DMS 273 (cell line): ENCODE measurements around the gene MYLK4.

Experiments
- DNase-seq: peaks from one replicate; lab custom pipeline; 2025; ENCODE audit not compliant: unreplicated experiment; lab: John Stamatoyannopoulos, UW

MYLK4 gene

DNA sequence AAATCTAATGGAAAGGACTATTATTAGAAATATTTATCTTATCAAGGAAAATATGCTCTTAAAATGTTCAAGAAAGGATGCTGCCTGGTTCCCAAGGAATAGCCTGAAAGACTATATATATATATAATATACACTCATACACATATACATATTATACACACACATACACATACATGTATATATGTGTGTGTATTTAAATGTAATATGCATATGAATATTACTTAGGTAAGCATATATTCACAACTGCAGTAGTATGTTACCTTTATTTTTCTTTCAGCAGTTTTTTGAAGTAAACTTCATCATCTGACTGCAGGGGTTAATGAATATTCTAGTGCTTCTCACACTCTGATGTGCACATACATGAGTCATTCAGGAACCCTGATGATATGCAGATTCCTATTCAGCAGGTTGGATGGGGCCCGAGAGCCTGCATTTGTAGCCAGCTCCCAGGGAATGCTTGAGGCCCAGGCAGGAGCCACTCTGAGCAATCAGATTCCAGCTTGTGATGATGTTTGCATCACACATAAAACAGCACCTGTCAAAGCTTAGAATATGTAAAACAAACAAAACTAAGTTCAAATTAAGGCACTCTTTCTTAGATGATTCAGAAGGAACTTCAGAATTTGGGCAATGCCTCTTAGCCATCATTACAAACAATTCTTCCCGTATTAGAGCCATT lies 16.1 kb downstream of the MYLK4 start:
- DNase-seq = no peak

DNA sequence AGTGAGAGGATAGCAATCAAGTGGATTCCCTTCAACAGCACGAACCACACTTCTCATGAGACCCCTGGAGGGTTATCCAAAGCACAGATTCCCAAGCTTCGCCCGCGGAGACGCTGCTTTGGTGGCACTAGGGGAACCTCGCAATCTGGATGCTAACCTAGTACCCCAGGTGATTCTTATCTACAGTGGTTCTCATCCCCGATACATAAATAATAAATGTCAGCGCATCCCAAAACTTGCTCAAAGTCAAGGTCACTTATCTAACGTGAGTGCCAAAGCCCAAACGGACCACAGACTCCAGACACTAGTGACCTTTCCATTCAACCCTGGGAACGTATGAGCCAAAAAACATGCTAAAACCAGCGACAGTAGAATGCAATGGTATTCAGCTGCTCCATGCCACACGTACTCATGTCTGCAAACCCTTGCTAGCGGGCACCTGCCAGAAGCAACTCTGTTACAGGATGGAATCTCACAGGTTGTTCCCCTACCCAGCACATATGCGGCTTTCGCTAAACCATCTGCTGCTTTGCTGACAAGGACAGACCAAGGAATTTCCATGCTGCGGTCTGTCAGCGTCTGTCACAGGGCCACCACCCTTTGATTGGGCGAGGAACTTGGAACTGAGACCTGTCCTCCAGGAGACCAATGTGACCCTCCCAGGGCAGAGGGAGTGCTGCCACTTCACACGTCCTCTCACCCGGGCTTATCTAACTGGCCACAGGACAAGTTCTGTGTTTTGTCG lies 16.8 kb downstream of the MYLK4 start:
- DNase-seq = no peak

DNA sequence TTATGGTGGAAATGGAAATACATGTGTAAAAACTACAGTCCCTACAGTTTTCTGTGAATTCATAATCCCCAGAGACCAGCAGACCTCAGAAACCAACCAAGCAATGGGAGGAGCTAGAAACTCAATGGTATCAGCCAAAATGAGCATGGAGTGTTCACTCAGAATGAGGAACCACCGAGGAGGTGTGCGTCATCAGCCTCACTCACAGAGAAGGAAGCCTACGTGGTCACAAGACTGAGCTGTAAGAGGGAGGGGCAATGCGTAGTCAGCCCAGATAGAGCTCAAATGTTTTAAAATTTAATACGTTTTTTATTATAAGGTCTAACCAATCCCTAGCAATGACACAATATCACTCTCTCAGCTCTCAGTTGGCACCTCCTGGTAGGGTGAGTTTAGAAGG lies 17.4 kb downstream of the MYLK4 start:
- DNase-seq = no peak

DNA sequence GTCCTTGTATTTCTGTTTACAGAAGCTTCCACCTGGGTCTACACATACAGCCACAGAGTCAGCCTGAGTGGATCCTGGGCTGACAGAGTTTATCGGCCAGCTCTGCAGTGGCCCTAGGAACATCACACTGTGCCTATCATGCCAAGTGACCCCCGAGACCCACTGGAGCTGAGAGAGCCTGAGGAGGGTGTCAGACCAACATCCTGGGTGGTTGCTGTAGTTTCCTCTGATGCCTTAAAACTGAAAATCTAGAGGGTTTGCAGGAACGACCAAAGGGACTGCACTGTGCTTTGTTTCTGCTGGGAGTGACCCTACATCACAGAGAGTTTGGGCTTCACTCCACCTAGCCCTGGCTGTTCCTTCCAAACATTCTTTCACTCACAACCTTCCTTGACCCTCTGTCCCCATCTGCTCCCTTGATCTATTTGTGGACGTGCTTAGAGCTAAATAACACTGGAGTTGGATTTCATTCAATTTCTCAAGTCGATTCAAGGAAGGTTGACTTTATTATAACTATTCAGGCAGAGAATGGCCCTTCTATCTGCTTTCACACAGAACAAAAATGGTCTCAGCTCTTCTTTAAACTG lies 18.1 kb downstream of the MYLK4 start:
- DNase-seq = peak; percentile 29

DNA sequence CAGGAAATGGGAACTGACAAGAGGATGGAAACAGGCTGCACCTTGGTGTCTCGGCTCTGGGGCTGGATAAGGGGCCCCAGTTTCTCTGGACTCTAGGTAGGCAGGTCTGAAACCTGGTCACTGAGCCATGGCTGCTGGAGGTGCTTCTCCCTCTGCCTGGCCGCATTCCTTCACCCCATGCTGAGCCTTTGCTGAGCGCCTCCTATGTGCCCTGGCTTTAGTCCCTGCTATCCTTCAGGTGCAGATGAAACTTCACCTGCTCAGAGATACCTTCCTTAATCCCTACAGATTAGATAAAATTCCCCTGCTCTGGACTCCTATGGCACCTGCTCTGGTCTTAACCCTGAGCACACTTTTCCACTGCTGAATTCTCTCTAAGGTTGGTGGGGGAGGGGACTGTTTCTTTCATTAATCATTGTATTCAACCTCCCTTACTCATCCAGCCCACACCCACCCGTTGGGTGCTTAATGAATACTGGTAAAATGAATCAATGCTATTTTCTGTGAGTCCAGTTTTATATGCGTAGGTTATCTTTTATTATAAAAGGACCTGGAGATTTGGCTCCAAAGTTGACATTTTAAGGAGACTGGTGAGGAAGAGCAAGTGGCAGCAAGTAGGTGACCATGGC lies 19.3 kb downstream of the MYLK4 start:
- no peak for DNase-seq

DNA sequence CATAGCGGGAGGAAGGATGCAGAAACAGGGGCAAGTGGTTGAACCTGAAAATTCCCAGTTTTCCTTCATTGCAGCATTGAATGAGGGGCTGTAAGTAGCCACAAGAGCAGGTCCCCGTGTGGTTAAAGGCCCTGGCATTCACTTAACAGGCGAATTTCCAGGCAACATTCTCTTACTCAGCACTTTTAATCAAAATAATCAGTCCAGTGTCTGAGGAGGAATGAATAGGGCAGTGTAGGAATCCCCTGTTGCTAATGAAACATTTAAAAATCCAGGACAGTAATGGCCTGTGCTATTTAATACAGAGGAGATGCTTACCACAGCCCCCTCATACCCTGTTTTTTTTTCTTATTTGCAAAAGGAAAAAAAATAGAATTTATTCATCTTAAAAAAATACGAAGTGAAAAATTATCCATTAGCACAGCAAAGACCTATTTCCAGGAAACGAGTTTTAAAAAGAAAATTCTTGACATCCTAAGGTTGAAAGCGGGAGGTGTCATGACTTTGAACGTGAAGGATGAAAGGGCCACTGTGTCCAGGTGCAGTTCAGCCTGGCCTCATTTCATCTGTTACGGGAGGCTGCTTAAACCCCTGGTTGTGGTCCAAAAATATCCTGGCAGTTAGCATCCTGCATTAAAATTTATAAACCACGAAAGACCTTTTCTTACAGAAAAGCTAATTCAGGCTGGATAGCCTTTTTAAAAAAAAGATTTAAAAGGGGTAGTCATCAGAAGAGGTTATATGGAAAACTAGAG lies 20.2 kb downstream of the MYLK4 start:
- DNase-seq = no peak

GRCh38 chr6:2729921-2730320 lies 20.8 kb downstream of the MYLK4 start:
- no peak for DNase-seq

- peak; percentile 44 for DNase-seq
Measured at GRCh38 chr6:2725999-2726567, 24.6 kb downstream of the MYLK4 start.

- DNase-seq = no peak
Measured at GRCh38 chr6:2725364-2725988, 25.2 kb downstream of the MYLK4 start.

DNA sequence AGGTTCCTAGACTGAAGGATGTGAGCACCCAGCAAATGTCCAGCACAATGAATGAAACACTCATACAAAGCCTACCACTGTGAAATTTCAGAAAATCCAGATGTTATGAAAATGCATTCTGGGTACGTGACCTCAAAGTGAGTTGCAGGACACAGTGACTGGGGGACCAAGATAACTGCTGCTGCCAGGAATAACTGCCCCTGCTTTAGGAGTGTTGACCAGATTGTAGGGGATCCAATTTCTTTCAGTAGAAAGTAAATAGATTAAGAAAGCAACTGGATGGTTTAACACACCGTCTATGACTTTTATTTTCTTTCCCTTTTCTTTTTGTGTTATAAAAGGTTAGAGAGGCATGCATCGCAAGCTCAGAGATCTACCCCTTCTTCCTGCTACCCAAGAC lies 29.5 kb downstream of the MYLK4 start:
- no peak for DNase-seq

DNA sequence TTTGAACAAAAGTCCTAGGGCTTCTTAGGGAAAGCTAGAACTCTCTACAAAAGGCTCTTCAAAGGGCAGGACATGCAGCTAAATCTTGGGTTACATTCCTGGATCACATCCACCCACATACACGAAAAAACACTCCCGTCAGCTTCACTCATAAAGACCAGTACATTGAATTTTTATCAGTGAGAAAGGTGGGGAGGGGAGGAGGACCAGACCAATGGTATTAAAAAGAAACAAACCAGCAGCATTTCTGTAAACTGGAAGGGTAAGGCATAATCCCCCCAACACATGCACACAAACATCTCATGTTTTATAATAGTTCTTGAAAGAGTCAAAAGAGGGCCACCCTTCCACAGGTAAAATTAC lies 31.6 kb downstream of the MYLK4 start:
- DNase-seq = no peak

- no peak for DNase-seq
Measured at GRCh38 chr6:2718334-2719092, 32.2 kb downstream of the MYLK4 start.

- DNase-seq = no peak
Measured at GRCh38 chr6:2716936-2717700, 33.6 kb downstream of the MYLK4 start.

- DNase-seq = no peak
Measured at GRCh38 chr6:2715737-2716136, 35.0 kb downstream of the MYLK4 start.

DNA sequence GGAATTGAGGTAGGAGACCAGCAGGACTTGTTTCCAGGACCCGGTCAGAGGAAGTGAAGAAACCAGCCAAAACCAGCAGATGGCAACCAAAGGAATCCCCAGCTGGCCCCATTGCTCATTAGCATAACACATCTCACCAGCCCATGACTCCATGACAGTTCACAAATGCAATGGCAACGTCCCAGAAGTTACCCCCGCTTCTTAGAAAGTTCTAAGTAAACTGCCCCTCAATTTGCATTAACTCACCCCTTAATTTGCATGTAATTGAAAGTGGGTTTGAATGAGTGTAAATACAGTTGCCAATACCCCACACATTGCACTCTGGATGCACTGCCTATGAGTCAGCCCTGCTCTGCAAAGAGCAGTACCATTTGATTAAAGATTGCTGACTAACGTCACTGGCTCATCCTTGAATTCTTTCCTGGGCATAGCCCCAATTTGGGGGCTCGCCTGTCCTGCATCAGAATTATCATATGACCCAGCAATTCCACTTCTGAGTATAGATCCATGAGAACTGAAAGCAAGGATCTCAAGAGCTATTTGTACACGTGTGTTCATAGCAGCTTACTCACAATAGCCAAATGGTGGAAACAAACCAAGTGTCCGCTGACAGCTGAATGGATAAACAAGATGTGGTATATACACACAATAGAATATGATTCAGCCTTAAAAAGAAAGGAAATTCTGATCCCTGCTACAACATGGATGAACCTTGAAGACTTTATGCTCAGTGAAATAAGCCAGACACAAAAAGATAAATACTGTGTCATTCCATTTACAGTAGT lies 36.4 kb downstream of the MYLK4 start:
- peak; percentile 92 for DNase-seq

GRCh38 chr6:2713473-2714110 lies 37.1 kb downstream of the MYLK4 start:
- DNase-seq = peak; percentile 44

- DNase-seq = no peak
Measured at GRCh38 chr6:2712102-2712501, 38.6 kb downstream of the MYLK4 start.

DNA sequence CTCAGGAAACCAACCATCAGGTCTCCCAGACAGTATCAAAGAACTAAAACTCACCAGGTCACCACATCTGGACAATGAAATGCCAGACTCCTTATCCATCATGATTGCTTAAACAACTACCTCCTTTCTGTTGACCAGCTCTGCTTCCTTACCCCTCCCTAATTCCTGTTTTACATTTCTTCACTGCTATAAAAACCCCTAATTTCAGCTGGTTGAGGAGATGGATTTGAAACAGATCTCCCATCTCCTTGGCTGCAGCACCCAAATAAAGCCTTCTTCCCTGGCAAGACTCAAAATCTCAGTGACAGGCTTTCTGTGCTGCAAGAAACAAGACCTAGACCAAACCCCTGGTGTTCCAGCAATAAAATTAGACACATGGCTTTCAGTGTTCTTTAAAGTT lies 40.3 kb downstream of the MYLK4 start:
- no peak for DNase-seq
